ENCODE results near the gene EVPL.
A peak's percentile ranks its signal among the peaks of the same experiment; 100 is the strongest.

EVPL gene

GRCh38 chr17:75987041-75987440 lies 40.1 kb downstream of the EVPL start:
- H3K27ac ChIP-seq: no peak overlapping the region
- TF ChIP-seq ZFX (IDR thresholded peaks at IDR 0.05) (no peak), CTCF (conservative IDR thresholded peaks at IDR 0.05) (no peak)

GRCh38 chr17:75985986-75986385 lies 41.1 kb downstream of the EVPL start:
- peak overlapping the region; percentile 45 for H3K27ac ChIP-seq

GRCh38 chr17:75983501-75984181 lies 43.5 kb downstream of the EVPL start:
- no peak overlapping the region for H3K27ac ChIP-seq
- TF ChIP-seq CTCF (conservative IDR thresholded peaks at IDR 0.05) (no peak), ZFX (IDR thresholded peaks at IDR 0.05) (no peak)

More at GRCh38 chr17:75985986-75986385, 41.1 kb downstream of the EVPL start:
- no peak for TF ChIP-seq ZFX (IDR thresholded peaks at IDR 0.05)

GRCh38 chr17:75981019-75981615 lies 46.0 kb downstream of the EVPL start:
- no peak overlapping the region for H3K27ac ChIP-seq
- TF ChIP-seq CTCF (conservative IDR thresholded peaks at IDR 0.05): no peak
- no peak for TF ChIP-seq ZFX (IDR thresholded peaks at IDR 0.05)

GRCh38 chr17:75980188-75981018 lies 46.7 kb downstream of the EVPL start:
- no peak for TF ChIP-seq CTCF (conservative IDR thresholded peaks at IDR 0.05)
- TF ChIP-seq ZFX (IDR thresholded peaks at IDR 0.05): no peak
- H3K27ac ChIP-seq: peak overlapping the region; percentile 92

GRCh38 chr17:75979705-75980187 lies 47.4 kb downstream of the EVPL start:
- peak overlapping the region; percentile 92 for H3K27ac ChIP-seq
- TF ChIP-seq CTCF (conservative IDR thresholded peaks at IDR 0.05) (no peak), ZFX (IDR thresholded peaks at IDR 0.05) (no peak; the same call in 1 of the 2 replicates)

GRCh38 chr17:75978938-75979704 lies 48.0 kb downstream of the EVPL start, which contains the start of the genes ACOX1 and TEN1:
ACOX1 (minus strand) TSS chr17:75979166; CDS start chr17:75979073, 93 bp downstream.
TEN1 (plus strand) TSS chr17:75979240; CDS start chr17:75986193, 6,953 bp downstream.
- H3K27ac ChIP-seq: peak within 1 kb of the TSS; percentile 92
- no peak; the same call in 1 of the 2 replicates for TF ChIP-seq CTCF (conservative IDR thresholded peaks at IDR 0.05)
- no peak; the same call in 1 of the 2 replicates for TF ChIP-seq ZFX (IDR thresholded peaks at IDR 0.05)

Data from C4-2B (cell line).